Measurements from ENCODE around the gene RYR2.

GRCh38 chr1:237172118-237172485 lies 130.1 kb downstream of the RYR2 start:
- TF ChIP-seq CTCF (IDR thresholded peaks at IDR 0.05; ENCODE audit: low read depth, low read length) (no peak), EZH2phosphoT487 (IDR thresholded peaks at IDR 0.05; ENCODE audit: low read depth) (no peak)

Measured in OCI-LY3 (cell line).